Activated CD4-positive, alpha-beta T cell treated with anti-CD3 and anti-CD28 coated beads, Interleukin-2, Interleukin-4, amounts not matched to agents 100 ng/mL and 50 ng/mL, durations not matched to agents 16 hours and 8 hours (primary cell): ENCODE data around the gene SHOC2.
A peak's percentile ranks its signal among the peaks of the same experiment; 100 is the strongest.

ENCODE experiments used
- DNase-seq: peaks from one replicate; pipeline ENCODE4 v3.0.0-alpha.2; 2020; ENCODE audit warnings: low spot score

Gene SHOC2

GRCh38 chr10:110919349-110919931 is at the start of gene SHOC2:
SHOC2 (plus strand) TSS chr10:110919604; CDS start chr10:110964359, 44,755 bp downstream.
- peak; percentile 99 for DNase-seq

GRCh38 chr10:110870823-110871297 is 48.5 kb upstream of the SHOC2 start:
- no peak for DNase-seq

- peak; percentile 97 for DNase-seq
Measured at GRCh38 chr10:110871298-110872084, 47.9 kb upstream of the SHOC2 start, which contains the start of gene PDCD4. PDCD4 (plus strand) TSS chr10:110871928; CDS start chr10:110876028, 4,100 bp downstream.

- DNase-seq = peak; percentile 74
Measured at GRCh38 chr10:110872145-110872983, 47.0 kb upstream of the SHOC2 start.

- no peak for DNase-seq
Measured at GRCh38 chr10:110872984-110873923, 46.1 kb upstream of the SHOC2 start.

- no peak for DNase-seq
Measured at GRCh38 chr10:110873951-110874350, 45.5 kb upstream of the SHOC2 start.

GRCh38 chr10:110876000-110876399 is 43.4 kb upstream of the SHOC2 start:
- no peak for DNase-seq

GRCh38 chr10:110876788-110877187 is 42.6 kb upstream of the SHOC2 start:
- no peak for DNase-seq

- no peak for DNase-seq
Measured at GRCh38 chr10:110880012-110880411, 39.4 kb upstream of the SHOC2 start.

GRCh38 chr10:110881247-110881646 is 38.2 kb upstream of the SHOC2 start:
- DNase-seq = no peak

- DNase-seq = no peak
Measured at GRCh38 chr10:110881905-110882304, 37.5 kb upstream of the SHOC2 start.

- no peak for DNase-seq
Measured at GRCh38 chr10:110883924-110884323, 35.5 kb upstream of the SHOC2 start.

GRCh38 chr10:110885932-110886674 is 33.3 kb upstream of the SHOC2 start:
- DNase-seq = no peak

- no peak for DNase-seq
Measured at GRCh38 chr10:110887560-110887959, 31.8 kb upstream of the SHOC2 start.

GRCh38 chr10:110892602-110893288 is 26.7 kb upstream of the SHOC2 start:
- DNase-seq = no peak

GRCh38 chr10:110893559-110894179 is 25.7 kb upstream of the SHOC2 start:
- DNase-seq = peak; percentile 69

- DNase-seq = no peak
Measured at GRCh38 chr10:110897184-110897583, 22.2 kb upstream of the SHOC2 start.

- no peak for DNase-seq
Measured at GRCh38 chr10:110898391-110898790, 21.0 kb upstream of the SHOC2 start.

- no peak for DNase-seq
Measured at GRCh38 chr10:110900983-110901382, 18.4 kb upstream of the SHOC2 start.
